IgD-negative memory B cell (primary cell): Measurements from ENCODE around the gene PI4KA. TPM values are rescaled to one million over a fixed set of nuclear protein-coding genes. Genes with fewer than 3 reads are reported as not detected.
"Not testable (repeated sequence)": the region's sequence is repeated elsewhere in the genome, so short reads cannot be mapped to it uniquely, and the experiment has no call there.

Experiments used
- H3K27ac Mint-ChIP-seq, 3 donors: one replicate each; pipeline ENCODE4 v1.8.0; 2020 to 2022; ENCODE audit warnings: mild to moderate bottlenecking in 3 of 3, mixed read lengths in 3 of 3, moderate library complexity in 1 of 3
- H3K27me3 Mint-ChIP-seq: one replicate; pipeline ENCODE4 v1.8.0; 2021; ENCODE audit warnings: mixed read lengths
- H3K36me3 Mint-ChIP-seq: one replicate; pipeline ENCODE4 v1.8.0; 2020; ENCODE audit warnings: mild to moderate bottlenecking, mixed read lengths
- H3K4me1 Mint-ChIP-seq, 3 donors: one replicate each; pipeline ENCODE4 v1.8.0; 2020 to 2022; ENCODE audit warnings: mixed read lengths in 3 of 3, mild to moderate bottlenecking in 1 of 3
- H3K4me3 Mint-ChIP-seq, 4 donors: one replicate each; pipeline ENCODE4 v1.8.0; 2020 to 2022; ENCODE audit warnings: mild to moderate bottlenecking in 4 of 4, mixed read lengths in 4 of 4, moderate library complexity in 3 of 4
- H3K9me3 Mint-ChIP-seq, 3 donors: one replicate each; pipeline ENCODE4 v1.8.0; 2020 to 2021; ENCODE audit warnings: mixed read lengths in 3 of 3, mild to moderate bottlenecking in 1 of 3
- polyA plus RNA-seq: library from polyadenylated mRNA; unstranded; fragments of 300-500 nt; fragmentation: Illumina TruSeq; gene quantifications from one replicate; pipeline ENCODE4 v1.2.3, GENCODE V29; 2021

PI4KA gene
- polyA plus RNA-seq, 1 donor from 2014 or later = 43.4 TPM

GRCh38 chr22:20741634-20742581 lies 116.7 kb downstream of the PI4KA start:
- Mint-ChIP-seq H3K27ac (no peak overlapping the region), H3K4me3 (no peak overlapping the region), H3K9me3 (no peaks in the 10 kb centered on the region), H3K36me3 (peaks cover 10% of the 10 kb centered on the region), H3K27me3 (no peaks in the 10 kb centered on the region), H3K4me1 (peaks cover 1 to 13% (median 8%) of the 10 kb centered on the region in 3 donors)

DNA sequence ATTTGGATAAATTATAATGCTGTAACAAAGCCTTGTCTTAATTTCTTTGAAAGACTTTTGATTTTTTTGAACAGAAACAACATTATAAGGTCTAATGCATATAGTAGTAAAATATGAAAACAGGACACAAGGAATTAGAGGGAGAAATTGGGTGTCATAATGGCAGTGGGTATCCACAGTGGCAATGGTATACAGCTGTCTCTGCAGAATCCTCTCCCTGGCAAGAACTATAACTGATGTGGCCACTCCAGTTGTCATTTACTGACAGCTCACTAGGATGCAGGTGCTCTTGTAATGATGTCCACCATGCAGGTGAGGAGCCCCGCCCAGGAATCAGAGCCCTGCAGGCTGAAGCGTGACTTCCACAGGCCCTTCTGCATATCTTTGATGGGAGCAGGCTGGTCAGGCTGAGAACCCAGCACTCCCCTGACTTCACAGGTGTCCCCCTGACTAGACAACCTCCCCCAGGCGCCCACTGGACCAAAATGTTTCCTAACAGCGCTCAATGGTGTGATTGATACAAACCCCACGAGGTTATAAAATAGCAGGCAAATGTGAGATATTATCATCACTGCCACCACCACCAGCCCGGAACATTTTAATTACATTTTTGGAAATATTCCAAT lies 117.5 kb downstream of the PI4KA start:
- Mint-ChIP-seq H3K27ac (no peak overlapping the region), H3K4me1 (peaks cover 1 to 11% (median 8%) of the 10 kb centered on the region in 3 donors), H3K9me3 (no peaks in the 10 kb centered on the region), H3K27me3 (no peaks in the 10 kb centered on the region), H3K4me3 (no peak overlapping the region), H3K36me3 (peaks cover 10% of the 10 kb centered on the region)

- H3K9me3 Mint-ChIP-seq = no peaks in the 10 kb centered on the region
- H3K4me3 Mint-ChIP-seq = no peak overlapping the region
- no peaks in the 10 kb centered on the region for H3K27me3 Mint-ChIP-seq
- peaks cover 1 to 10% (median 8%) of the 10 kb centered on the region in 3 donors for H3K4me1 Mint-ChIP-seq
- peaks cover 10% of the 10 kb centered on the region for H3K36me3 Mint-ChIP-seq
- no peak overlapping the region for H3K27ac Mint-ChIP-seq
These were observed 118.2 kb downstream of the PI4KA start for GRCh38 chr22:20740222-20740951.

- H3K4me3 Mint-ChIP-seq = no peak overlapping the region
- H3K27me3 Mint-ChIP-seq = no peaks in the 10 kb centered on the region
- no peak overlapping the region for H3K27ac Mint-ChIP-seq
- peaks cover 1 to 5% (median 3%) of the 10 kb centered on the region in 3 donors for H3K4me1 Mint-ChIP-seq
- no peaks in the 10 kb centered on the region for H3K9me3 Mint-ChIP-seq
- peaks cover 10% of the 10 kb centered on the region for H3K36me3 Mint-ChIP-seq
These were observed 120.1 kb downstream of the PI4KA start for GRCh38 chr22:20738394-20739089.

- H3K4me1 Mint-ChIP-seq, H3K4me3 Mint-ChIP-seq, H3K27me3 Mint-ChIP-seq, H3K9me3 Mint-ChIP-seq, H3K27ac Mint-ChIP-seq: not testable (repeated sequence)
- peaks cover 12% of the 10 kb centered on the region for H3K36me3 Mint-ChIP-seq
These were observed 121.7 kb downstream of the PI4KA start for GRCh38 chr22:20736891-20737290.

DNA sequence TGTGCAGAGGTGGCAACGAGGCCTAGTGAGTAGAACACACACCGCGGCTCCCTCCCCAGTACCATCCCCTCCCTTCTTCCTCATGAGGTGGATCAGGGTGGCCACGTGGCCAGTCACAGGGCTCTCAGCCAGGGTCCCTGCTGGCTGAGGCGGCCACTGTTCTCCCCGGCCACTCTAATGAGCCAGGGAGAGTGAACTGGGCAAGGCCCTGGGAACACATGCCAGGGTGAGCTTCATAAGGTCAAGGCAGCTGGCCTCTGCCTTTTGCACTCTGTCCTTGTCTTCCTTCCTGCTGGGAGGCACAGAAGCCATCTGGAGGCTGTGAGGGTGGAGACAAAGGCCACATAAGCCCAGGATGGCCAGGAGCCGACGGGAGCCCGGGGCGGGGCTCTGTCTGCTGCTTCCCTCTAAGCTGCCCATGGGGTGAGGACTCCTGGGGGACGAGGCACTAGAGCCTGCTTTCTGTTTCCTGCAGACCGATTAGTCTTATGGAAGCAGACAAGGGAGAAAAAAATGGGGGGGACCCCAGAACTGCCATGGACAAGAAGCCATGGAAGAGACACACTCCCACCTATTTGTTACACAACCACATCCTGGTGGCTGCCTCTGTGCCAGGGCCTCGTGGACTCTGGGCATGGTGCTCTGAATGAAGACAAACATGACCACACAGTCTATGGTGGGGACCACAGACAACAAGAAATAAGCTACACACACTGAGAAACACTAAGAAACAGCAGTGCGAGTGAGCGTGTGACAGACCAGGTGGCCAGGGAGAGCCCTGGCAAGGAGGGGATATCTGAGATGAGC lies 123.1 kb downstream of the PI4KA start:
- H3K9me3 Mint-ChIP-seq, H3K27ac Mint-ChIP-seq, H3K4me1 Mint-ChIP-seq, H3K36me3 Mint-ChIP-seq, H3K4me3 Mint-ChIP-seq, H3K27me3 Mint-ChIP-seq: not testable (repeated sequence)

DNA sequence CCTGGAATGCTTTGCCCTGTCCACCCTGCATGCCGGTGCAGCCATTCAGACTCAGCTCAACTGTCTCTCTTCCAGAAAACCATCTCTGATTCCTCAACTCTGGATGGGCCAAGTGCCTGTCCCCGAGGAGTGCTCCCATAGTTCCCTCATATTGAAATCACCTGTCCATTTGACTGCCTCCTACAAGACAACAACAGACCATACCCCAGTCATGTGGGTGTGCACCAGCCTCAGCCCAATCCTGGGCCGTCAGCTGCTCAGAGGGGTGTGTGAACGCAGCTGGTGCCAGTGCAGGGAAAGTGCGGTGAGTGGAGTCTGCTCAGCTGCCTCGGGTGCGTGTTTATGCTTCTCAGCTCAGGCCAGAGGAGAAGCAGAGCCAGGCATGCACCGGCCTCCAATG lies 126.2 kb downstream of the PI4KA start:
- not testable (repeated sequence) for H3K36me3 Mint-ChIP-seq, H3K4me1 Mint-ChIP-seq, H3K27ac Mint-ChIP-seq, H3K9me3 Mint-ChIP-seq, H3K4me3 Mint-ChIP-seq, H3K27me3 Mint-ChIP-seq

GRCh38 chr22:20729194-20729593 lies 129.4 kb downstream of the PI4KA start:
- H3K36me3 Mint-ChIP-seq = peaks cover 5% of the 10 kb centered on the region
- no peak overlapping the region for H3K27ac Mint-ChIP-seq
- no peaks in the 10 kb centered on the region for H3K9me3 Mint-ChIP-seq
- H3K4me1 Mint-ChIP-seq = peaks cover 0 to 2% (median 0%) of the 10 kb centered on the region in 3 donors
- H3K4me3 Mint-ChIP-seq = no peak overlapping the region
- H3K27me3 Mint-ChIP-seq = no peaks in the 10 kb centered on the region

- Mint-ChIP-seq H3K36me3 (peaks cover 5% of the 10 kb centered on the region), H3K9me3 (no peaks in the 10 kb centered on the region), H3K27me3 (no peaks in the 10 kb centered on the region), H3K27ac (no peak overlapping the region), H3K4me3 (no peak overlapping the region), H3K4me1 (peaks cover 0 to 2% (median 0%) of the 10 kb centered on the region in 3 donors)
These were observed 130.0 kb downstream of the PI4KA start for GRCh38 chr22:20728523-20729190.

- peaks cover 0 to 4% (median 0%) of the 10 kb centered on the region in 3 donors for H3K4me1 Mint-ChIP-seq
- no peak overlapping the region for H3K27ac Mint-ChIP-seq
- H3K36me3 Mint-ChIP-seq = peaks cover 5% of the 10 kb centered on the region
- H3K9me3 Mint-ChIP-seq = no peaks in the 10 kb centered on the region
- no peaks in the 10 kb centered on the region for H3K27me3 Mint-ChIP-seq
- no peak overlapping the region for H3K4me3 Mint-ChIP-seq
These were observed 131.2 kb downstream of the PI4KA start for GRCh38 chr22:20727118-20728015.

DNA sequence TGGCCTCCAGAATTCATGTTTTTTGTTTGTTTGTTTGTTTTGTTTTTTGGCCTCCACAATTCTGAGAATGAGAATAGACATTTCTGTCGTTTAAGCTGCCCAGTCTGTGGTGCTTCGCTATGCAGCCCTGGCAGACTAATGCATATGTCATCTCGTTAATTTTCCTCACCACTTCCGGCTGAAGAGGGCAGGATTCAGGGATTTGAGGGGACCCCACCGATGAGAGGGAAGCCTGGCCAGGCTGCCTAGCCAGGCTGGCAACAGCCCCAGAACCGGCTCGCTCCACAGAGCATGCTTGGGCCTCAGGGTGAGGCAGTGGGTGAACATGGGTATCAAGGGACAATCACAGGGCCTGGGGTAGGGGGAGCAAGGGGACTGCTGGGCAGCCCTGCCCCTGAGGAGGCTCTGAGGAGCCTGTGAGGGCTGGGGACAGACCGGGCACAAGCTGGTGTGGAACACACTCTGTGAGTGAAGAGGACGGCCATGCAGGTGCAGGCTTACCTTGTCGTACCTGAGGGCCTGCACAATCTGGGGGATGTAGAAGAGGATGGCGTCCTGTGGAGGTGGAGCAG lies 132.5 kb downstream of the PI4KA start:
- Mint-ChIP-seq H3K36me3 (peaks cover 3% of the 10 kb centered on the region), H3K9me3 (no peaks in the 10 kb centered on the region), H3K27ac (peak overlapping the region in 1 of 3 donors; percentile 49), H3K27me3 (no peaks in the 10 kb centered on the region), H3K4me1 (peaks cover 6 to 11% (median 7%) of the 10 kb centered on the region in 3 donors), H3K4me3 (no peak overlapping the region)

GRCh38 chr22:20724676-20725454 lies 133.7 kb downstream of the PI4KA start:
- no peaks in the 10 kb centered on the region for H3K27me3 Mint-ChIP-seq
- H3K9me3 Mint-ChIP-seq = no peaks in the 10 kb centered on the region
- peak overlapping the region in 1 of 3 donors; percentile 63 for H3K27ac Mint-ChIP-seq
- peaks cover 6 to 15% (median 11%) of the 10 kb centered on the region in 3 donors for H3K4me1 Mint-ChIP-seq
- peaks cover 3% of the 10 kb centered on the region for H3K36me3 Mint-ChIP-seq
- no peak overlapping the region for H3K4me3 Mint-ChIP-seq
